WTC11 (cell line): ENCODE results near the gene VIT. TPM values are rescaled to one million over a fixed set of nuclear protein-coding genes. Genes with fewer than 3 reads are reported as not detected.

Experiments used
- ATAC-seq: fragments of 200-7000 bp; cut with Tn5 transposase; 2 replicates; pipeline ENCODE4 v1.10.0; 2021; ENCODE audit warnings: mild to moderate bottlenecking, moderate library complexity
- CTCF ChIA-PET: fragments of 300-600 bp; sonication (Branson Sonifier 250); formaldehyde crosslinking; loops from one replicate; lab custom pipeline; 2021; ENCODE audit warnings: antibody characterized with exemption; lab: Charles Lee
- POLR2A ChIA-PET: fragments of 350-600 bp; sonication (Branson Sonifier 250); formaldehyde crosslinking; loops from one replicate; lab custom pipeline; 2021; ENCODE audit warnings: antibody characterized with exemption; lab: Charles Lee
- DNase-seq: peaks from one replicate; pipeline ENCODE4 v3.0.0; 2021; ENCODE audit warnings: low spot score
- H3K27ac Mint-ChIP-seq: 2 replicates; pipeline ENCODE4 v1.8.0; 2021; ENCODE audit warnings: mixed read lengths
- H3K27me3 Mint-ChIP-seq: 2 replicates; pipeline ENCODE4 v1.8.0; 2021; ENCODE audit warnings: low read depth, mild to moderate bottlenecking, moderate library complexity, mixed read lengths
- H3K36me3 Mint-ChIP-seq: 2 replicates; pipeline ENCODE4 v1.8.0; 2021; ENCODE audit warnings: mixed read lengths
- H3K4me1 Mint-ChIP-seq: 2 replicates; pipeline ENCODE4 v1.8.0; 2022; ENCODE audit warnings: mixed read lengths
- H3K4me3 Mint-ChIP-seq: 2 replicates; pipeline ENCODE4 v1.8.0; 2021; ENCODE audit warnings: mild to moderate bottlenecking, moderate library complexity, mixed read lengths
- H3K9me3 Mint-ChIP-seq: 2 replicates; pipeline ENCODE4 v1.8.0; 2021; ENCODE audit warnings: mixed read lengths
- CREB1 ChIP-seq: sonication (generic); formaldehyde crosslinking; IDR thresholded peaks from 2 replicates; pipeline ENCODE4 v1.8.0; 2023; ENCODE audit warnings: mild to moderate bottlenecking, missing genetic modification reagents
- GRHL2 ChIP-seq: fragments of 250-450 bp; sonication (Bioruptor Pico); IDR thresholded peaks from 2 replicates; pipeline ENCODE4 v1.8.0; 2022; ENCODE audit warnings: mild to moderate bottlenecking, moderate library complexity; ENCODE audit not compliant: insufficient replicate concordance, severe bottlenecking
- NR3C1 ChIP-seq: sonication (generic); formaldehyde crosslinking; conservative IDR thresholded peaks from 2 replicates; pipeline ENCODE4 v1.8.1; 2023; ENCODE audit warnings: low read depth, mild to moderate bottlenecking, missing genetic modification reagents
- total RNA-seq: library from RNA; stranded (reverse); gene quantifications from 3 replicates; pipeline ENCODE4 v1.2.3, GENCODE V29; 2021
- TF ChIP-seq, protein P1 (sequence below): sonication (generic); formaldehyde crosslinking; IDR thresholded peaks from 2 replicates; pipeline ENCODE4 v1.8.0; 2022; ENCODE audit warnings: missing genetic modification reagents
- TF ChIP-seq, protein P2 (sequence below): sonication (generic); formaldehyde crosslinking; IDR thresholded peaks from 2 replicates; pipeline ENCODE4 v1.8.0; 2022; ENCODE audit warnings: mild to moderate bottlenecking, missing genetic modification reagents
- TF ChIP-seq, protein P3 (sequence below): sonication (generic); formaldehyde crosslinking; IDR thresholded peaks from 2 replicates; pipeline ENCODE4 v1.8.1; 2023; ENCODE audit warnings: mild to moderate bottlenecking, moderate library complexity, missing genetic modification reagents
- TF ChIP-seq, protein P4 (sequence below): fragments of 250-450 bp; sonication (Bioruptor Pico); IDR thresholded peaks from 2 replicates; pipeline ENCODE4 v2.1.2; 2022; ENCODE audit warnings: mild to moderate bottlenecking, moderate library complexity
- TF ChIP-seq, protein P5 (sequence below): sonication (generic); formaldehyde crosslinking; IDR thresholded peaks from 2 replicates; pipeline ENCODE4 v1.8.1; 2022; ENCODE audit warnings: mild to moderate bottlenecking, missing genetic modification reagents, moderate library complexity, borderline replicate concordance
- TF ChIP-seq, protein P6 (sequence below): sonication (generic); formaldehyde crosslinking; IDR thresholded peaks from 2 replicates; pipeline ENCODE4 v1.8.0; 2022; ENCODE audit warnings: mild to moderate bottlenecking, missing genetic modification reagents
- TF ChIP-seq, protein P7 (sequence below): fragments of 250-450 bp; sonication (Bioruptor Pico); IDR thresholded peaks from 2 replicates; pipeline ENCODE4 v1.9.0; 2021; ENCODE audit warnings: mild to moderate bottlenecking
- TF ChIP-seq, protein P8 (sequence below): fragments of 250-450 bp; sonication (Bioruptor Pico); IDR thresholded peaks from 2 replicates; pipeline ENCODE4 v1.9.0; 2021; ENCODE audit warnings: moderate library complexity, mild to moderate bottlenecking, inconsistent platforms, borderline replicate concordance

VIT gene
- total RNA-seq, 1 experiment from 2014 or later: 0.46 TPM

DNA sequence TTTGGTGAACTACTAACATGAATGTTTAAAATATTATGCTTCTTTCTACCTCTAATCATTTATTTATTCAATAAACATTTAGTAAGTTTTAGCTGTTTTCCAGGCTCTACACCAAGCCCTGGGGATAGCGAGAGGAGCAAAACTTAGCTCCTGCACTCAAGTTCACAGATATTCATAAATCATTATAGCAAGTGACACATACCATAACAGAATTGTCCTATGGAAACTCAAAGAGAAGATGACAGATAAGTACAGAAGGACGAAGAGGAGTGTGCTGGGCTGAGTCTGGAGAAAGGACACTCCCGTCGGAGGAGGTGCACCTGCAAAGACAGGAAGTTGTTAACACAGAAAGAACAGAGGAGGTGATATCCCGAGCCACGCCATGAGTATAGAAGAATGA, 13.9 kb upstream of the VIT start:
- Mint-ChIP-seq H3K36me3 (peaks cover 22% of the 10 kb centered on the region), H3K4me3 (no peak overlapping the region), H3K27me3 (peaks cover 3% of the 10 kb centered on the region; the same call in 1 of the 2 replicates), H3K9me3 (peaks cover 28% of the 10 kb centered on the region), H3K27ac (no peak overlapping the region)
- POLR2A ChIA-PET: no interaction called here
- CTCF ChIA-PET: no interaction called here
- ATAC-seq (0 out of 2 replicates have a peak, but pooled peaks have one; percentile 41), DNase-seq (no peak)
- TF ChIP-seq NR3C1 (CRISPR knock-in tag) (no peak), GRHL2 (CRISPR knock-in tag) (no peak), CREB1 (CRISPR knock-in tag) (no peak)
- TF ChIP-seq, protein P1, sequence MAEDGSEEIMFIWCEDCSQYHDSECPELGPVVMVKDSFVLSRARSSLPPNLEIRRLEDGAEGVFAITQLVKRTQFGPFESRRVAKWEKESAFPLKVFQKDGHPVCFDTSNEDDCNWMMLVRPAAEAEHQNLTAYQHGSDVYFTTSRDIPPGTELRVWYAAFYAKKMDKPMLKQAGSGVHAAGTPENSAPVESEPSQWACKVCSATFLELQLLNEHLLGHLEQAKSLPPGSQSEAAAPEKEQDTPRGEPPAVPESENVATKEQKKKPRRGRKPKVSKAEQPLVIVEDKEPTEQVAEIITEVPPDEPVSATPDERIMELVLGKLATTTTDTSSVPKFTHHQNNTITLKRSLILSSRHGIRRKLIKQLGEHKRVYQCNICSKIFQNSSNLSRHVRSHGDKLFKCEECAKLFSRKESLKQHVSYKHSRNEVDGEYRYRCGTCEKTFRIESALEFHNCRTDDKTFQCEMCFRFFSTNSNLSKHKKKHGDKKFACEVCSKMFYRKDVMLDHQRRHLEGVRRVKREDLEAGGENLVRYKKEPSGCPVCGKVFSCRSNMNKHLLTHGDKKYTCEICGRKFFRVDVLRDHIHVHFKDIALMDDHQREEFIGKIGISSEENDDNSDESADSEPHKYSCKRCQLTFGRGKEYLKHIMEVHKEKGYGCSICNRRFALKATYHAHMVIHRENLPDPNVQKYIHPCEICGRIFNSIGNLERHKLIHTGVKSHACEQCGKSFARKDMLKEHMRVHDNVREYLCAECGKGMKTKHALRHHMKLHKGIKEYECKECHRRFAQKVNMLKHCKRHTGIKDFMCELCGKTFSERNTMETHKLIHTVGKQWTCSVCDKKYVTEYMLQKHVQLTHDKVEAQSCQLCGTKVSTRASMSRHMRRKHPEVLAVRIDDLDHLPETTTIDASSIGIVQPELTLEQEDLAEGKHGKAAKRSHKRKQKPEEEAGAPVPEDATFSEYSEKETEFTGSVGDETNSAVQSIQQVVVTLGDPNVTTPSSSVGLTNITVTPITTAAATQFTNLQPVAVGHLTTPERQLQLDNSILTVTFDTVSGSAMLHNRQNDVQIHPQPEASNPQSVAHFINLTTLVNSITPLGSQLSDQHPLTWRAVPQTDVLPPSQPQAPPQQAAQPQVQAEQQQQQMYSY: no peak
- TF ChIP-seq, protein P2, sequence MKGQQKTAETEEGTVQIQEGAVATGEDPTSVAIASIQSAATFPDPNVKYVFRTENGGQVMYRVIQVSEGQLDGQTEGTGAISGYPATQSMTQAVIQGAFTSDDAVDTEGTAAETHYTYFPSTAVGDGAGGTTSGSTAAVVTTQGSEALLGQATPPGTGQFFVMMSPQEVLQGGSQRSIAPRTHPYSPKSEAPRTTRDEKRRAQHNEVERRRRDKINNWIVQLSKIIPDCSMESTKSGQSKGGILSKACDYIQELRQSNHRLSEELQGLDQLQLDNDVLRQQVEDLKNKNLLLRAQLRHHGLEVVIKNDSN (CRISPR knock-in tag): no peak
- TF ChIP-seq, protein P3, sequence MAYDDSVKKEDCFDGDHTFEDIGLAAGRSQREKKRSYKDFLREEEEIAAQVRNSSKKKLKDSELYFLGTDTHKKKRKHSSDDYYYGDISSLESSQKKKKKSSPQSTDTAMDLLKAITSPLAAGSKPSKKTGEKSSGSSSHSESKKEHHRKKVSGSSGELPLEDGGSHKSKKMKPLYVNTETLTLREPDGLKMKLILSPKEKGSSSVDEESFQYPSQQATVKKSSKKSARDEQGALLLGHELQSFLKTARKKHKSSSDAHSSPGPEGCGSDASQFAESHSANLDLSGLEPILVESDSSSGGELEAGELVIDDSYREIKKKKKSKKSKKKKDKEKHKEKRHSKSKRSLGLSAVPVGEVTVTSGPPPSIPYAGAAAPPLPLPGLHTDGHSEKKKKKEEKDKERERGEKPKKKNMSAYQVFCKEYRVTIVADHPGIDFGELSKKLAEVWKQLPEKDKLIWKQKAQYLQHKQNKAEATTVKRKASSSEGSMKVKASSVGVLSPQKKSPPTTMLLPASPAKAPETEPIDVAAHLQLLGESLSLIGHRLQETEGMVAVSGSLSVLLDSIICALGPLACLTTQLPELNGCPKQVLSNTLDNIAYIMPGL: no peak
- TF ChIP-seq, protein P4, sequence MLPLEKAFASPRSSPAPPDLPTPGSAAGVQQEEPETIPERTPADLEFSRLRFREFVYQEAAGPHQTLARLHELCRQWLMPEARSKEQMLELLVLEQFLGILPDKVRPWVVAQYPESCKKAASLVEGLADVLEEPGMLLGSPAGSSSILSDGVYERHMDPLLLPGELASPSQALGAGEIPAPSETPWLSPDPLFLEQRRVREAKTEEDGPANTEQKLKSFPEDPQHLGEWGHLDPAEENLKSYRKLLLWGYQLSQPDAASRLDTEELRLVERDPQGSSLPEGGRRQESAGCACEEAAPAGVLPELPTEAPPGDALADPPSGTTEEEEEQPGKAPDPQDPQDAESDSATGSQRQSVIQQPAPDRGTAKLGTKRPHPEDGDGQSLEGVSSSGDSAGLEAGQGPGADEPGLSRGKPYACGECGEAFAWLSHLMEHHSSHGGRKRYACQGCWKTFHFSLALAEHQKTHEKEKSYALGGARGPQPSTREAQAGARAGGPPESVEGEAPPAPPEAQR (CRISPR knock-in tag): no peak
- TF ChIP-seq, protein P5, sequence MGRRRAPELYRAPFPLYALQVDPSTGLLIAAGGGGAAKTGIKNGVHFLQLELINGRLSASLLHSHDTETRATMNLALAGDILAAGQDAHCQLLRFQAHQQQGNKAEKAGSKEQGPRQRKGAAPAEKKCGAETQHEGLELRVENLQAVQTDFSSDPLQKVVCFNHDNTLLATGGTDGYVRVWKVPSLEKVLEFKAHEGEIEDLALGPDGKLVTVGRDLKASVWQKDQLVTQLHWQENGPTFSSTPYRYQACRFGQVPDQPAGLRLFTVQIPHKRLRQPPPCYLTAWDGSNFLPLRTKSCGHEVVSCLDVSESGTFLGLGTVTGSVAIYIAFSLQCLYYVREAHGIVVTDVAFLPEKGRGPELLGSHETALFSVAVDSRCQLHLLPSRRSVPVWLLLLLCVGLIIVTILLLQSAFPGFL (CRISPR knock-in tag): no peak
- TF ChIP-seq, protein P6, sequence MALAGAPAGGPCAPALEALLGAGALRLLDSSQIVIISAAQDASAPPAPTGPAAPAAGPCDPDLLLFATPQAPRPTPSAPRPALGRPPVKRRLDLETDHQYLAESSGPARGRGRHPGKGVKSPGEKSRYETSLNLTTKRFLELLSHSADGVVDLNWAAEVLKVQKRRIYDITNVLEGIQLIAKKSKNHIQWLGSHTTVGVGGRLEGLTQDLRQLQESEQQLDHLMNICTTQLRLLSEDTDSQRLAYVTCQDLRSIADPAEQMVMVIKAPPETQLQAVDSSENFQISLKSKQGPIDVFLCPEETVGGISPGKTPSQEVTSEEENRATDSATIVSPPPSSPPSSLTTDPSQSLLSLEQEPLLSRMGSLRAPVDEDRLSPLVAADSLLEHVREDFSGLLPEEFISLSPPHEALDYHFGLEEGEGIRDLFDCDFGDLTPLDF (CRISPR knock-in tag): no peak
- TF ChIP-seq, protein P7, sequence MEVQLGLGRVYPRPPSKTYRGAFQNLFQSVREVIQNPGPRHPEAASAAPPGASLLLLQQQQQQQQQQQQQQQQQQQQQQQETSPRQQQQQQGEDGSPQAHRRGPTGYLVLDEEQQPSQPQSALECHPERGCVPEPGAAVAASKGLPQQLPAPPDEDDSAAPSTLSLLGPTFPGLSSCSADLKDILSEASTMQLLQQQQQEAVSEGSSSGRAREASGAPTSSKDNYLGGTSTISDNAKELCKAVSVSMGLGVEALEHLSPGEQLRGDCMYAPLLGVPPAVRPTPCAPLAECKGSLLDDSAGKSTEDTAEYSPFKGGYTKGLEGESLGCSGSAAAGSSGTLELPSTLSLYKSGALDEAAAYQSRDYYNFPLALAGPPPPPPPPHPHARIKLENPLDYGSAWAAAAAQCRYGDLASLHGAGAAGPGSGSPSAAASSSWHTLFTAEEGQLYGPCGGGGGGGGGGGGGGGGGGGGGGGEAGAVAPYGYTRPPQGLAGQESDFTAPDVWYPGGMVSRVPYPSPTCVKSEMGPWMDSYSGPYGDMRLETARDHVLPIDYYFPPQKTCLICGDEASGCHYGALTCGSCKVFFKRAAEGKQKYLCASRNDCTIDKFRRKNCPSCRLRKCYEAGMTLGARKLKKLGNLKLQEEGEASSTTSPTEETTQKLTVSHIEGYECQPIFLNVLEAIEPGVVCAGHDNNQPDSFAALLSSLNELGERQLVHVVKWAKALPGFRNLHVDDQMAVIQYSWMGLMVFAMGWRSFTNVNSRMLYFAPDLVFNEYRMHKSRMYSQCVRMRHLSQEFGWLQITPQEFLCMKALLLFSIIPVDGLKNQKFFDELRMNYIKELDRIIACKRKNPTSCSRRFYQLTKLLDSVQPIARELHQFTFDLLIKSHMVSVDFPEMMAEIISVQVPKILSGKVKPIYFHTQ (CRISPR knock-in tag): no peak
- TF ChIP-seq, protein P8, sequence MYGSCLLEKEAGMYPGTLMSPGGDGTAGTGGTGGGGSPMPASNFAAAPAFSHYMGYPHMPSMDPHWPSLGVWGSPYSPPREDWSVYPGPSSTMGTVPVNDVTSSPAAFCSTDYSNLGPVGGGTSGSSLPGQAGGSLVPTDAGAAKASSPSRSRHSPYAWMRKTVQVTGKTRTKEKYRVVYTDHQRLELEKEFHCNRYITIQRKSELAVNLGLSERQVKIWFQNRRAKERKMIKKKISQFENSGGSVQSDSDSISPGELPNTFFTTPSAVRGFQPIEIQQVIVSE (CRISPR knock-in tag): no peak
- TF ChIP-seq, all 79 proteins: peak for 0
- peaks cover 21% of the 10 kb centered on the region for H3K4me1 Mint-ChIP-seq
